GM12875 (cell line): ENCODE data around the gene HJURP.
A peak's percentile ranks its signal among the peaks of the same experiment; 100 is the strongest.
"Not testable (repeated sequence)": the region's sequence is repeated elsewhere in the genome, so short reads cannot be mapped to it uniquely, and the experiment has no call there.

Experiments
- H3K4me3 ChIP-seq: one replicate; pipeline ENCODE4 v1.5.1; 2011; ENCODE audit warnings: low read depth, low read length, control low read depth
- TF ChIP-seq, protein P1 (sequence below): IDR thresholded peaks from 2 replicates; pipeline ENCODE4 v1.5.1; 2011; ENCODE audit warnings: low read depth, mild to moderate bottlenecking, control low read depth, inconsistent platforms, low read length, moderate library complexity, borderline replicate concordance; ENCODE audit not compliant: insufficient read depth

Gene HJURP, protein sequence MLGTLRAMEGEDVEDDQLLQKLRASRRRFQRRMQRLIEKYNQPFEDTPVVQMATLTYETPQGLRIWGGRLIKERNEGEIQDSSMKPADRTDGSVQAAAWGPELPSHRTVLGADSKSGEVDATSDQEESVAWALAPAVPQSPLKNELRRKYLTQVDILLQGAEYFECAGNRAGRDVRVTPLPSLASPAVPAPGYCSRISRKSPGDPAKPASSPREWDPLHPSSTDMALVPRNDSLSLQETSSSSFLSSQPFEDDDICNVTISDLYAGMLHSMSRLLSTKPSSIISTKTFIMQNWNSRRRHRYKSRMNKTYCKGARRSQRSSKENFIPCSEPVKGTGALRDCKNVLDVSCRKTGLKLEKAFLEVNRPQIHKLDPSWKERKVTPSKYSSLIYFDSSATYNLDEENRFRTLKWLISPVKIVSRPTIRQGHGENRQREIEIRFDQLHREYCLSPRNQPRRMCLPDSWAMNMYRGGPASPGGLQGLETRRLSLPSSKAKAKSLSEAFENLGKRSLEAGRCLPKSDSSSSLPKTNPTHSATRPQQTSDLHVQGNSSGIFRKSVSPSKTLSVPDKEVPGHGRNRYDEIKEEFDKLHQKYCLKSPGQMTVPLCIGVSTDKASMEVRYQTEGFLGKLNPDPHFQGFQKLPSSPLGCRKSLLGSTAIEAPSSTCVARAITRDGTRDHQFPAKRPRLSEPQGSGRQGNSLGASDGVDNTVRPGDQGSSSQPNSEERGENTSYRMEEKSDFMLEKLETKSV

DNA sequence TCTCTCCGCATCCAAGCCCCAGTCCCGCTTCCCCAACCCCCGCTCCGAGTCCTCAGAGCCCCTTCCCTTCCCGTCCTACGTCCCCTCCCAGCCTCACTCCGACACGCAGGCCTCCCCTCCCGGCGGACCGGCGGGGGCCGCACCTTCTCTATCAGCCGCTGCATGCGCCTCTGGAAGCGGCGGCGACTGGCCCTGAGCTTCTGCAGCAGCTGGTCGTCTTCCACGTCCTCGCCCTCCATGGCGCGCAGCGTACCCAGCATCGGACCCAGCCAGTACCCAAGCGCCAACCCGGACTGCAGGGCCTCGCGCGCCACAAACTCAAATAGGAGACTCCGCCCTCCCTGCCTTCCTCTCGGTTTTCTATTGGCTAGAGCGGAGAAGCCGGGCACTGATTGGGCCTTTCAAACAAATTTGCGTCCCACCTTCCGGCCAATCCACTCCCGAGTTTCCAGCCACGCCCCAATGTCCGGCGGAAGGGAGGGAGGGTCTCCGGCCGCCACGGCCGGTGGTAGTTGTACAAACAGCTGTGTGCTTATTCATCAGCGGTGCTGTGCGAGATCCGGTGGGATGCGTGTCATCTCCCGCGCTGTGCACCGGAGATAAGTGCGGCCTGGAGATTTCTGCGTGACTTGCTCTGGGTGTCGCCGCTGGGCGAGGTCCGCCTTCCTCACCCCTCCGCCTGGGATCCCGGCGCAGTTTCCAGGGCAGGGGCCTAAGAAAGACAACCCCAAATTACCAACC, at the start of gene HJURP:
TSS of gene HJURP (minus strand) at position 295 of the 741 bp plus-strand sequence. CDS start at position 260, 35 bp downstream.
- TF ChIP-seq, protein P1, sequence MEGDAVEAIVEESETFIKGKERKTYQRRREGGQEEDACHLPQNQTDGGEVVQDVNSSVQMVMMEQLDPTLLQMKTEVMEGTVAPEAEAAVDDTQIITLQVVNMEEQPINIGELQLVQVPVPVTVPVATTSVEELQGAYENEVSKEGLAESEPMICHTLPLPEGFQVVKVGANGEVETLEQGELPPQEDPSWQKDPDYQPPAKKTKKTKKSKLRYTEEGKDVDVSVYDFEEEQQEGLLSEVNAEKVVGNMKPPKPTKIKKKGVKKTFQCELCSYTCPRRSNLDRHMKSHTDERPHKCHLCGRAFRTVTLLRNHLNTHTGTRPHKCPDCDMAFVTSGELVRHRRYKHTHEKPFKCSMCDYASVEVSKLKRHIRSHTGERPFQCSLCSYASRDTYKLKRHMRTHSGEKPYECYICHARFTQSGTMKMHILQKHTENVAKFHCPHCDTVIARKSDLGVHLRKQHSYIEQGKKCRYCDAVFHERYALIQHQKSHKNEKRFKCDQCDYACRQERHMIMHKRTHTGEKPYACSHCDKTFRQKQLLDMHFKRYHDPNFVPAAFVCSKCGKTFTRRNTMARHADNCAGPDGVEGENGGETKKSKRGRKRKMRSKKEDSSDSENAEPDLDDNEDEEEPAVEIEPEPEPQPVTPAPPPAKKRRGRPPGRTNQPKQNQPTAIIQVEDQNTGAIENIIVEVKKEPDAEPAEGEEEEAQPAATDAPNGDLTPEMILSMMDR, result no peak

DNA sequence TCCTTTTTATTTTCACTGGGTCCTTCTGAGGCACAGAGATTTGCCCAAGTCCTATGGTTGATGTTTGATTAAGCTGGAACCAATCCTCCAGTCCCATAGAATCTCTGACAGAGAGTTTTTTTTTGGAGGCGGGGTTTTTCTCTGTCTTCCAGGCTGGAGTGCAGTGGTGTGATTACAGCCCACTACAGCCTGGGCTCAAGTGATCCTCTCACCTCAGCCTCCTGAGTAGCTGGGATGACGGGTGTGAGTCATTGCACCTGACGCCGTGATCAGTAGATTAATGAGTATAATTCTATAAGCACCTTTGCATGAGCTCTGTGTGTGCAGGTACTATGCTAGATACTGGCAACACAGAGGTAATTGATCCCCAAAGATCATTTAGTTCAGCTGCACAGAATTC, 47.5 kb upstream of the HJURP start:
- TF ChIP-seq, protein P1, result no peak
- no peak overlapping the region for H3K4me3 ChIP-seq

More for the DNA sequence above, at the start of gene HJURP:
- peak within 1 kb of the TSS; percentile 67 for H3K4me3 ChIP-seq

DNA sequence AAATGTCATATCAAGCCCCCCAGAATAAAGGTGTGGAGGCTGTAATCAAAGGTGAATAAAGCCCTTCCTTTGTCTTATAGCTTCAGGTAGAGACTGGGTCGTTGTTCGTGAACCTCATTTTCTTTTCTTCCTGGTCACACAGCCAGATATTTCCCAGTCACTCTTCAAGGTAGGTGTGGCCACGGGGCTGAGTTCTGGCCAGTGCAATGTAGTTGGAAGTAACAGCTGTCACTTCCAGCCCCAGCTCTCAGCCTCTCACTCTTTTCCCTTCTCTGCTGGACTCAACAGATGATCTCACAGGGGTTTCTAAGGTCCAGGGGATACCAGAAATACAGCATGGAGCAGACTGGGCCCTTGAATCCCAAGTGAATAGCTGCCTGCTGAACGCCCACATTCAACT, 47.0 kb upstream of the HJURP start:
- H3K4me3 ChIP-seq, result no peak overlapping the region
- TF ChIP-seq, protein P1, result no peak

DNA sequence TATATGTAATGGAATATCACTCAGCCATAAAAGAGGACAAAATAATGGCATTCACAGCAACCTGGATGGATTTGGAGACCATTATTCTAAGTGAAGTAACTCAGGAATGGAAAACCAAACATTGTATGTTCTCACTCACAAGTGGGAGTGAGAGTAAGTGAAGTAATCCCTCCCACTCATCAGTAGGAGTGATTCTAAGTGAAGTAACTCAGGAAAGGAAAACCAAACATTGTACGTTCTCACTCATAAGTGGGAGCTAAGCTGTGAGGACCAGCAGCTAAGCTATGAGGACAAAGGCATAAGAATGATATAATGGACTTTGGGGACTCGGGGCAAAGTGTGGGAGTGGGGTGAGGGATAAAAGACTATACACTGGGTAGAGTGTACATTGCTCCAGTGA, 41.9 kb upstream of the HJURP start:
- H3K4me3 ChIP-seq, result not testable (repeated sequence)

DNA sequence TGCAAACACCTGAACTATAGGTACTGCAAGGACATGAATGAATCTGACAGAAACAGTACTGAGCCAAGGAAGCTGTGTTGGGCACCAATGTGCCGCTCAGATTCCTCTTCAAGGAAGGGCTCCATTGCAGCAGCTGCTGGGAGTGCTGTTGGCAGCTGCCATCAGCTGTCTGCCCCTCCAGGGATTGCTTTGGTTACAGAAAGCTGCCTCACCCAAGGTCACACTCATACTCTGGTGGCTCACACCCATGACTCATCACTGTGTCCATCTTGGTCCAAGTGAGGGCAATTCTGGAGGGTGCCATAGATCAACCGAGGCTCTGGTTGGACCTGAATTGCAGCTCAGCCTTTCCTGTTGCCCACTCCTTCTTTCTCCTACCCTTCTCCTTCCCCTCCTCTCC, 38.5 kb upstream of the HJURP start:
- H3K4me3 ChIP-seq, result no peak overlapping the region
- TF ChIP-seq, protein P1, result no peak

DNA sequence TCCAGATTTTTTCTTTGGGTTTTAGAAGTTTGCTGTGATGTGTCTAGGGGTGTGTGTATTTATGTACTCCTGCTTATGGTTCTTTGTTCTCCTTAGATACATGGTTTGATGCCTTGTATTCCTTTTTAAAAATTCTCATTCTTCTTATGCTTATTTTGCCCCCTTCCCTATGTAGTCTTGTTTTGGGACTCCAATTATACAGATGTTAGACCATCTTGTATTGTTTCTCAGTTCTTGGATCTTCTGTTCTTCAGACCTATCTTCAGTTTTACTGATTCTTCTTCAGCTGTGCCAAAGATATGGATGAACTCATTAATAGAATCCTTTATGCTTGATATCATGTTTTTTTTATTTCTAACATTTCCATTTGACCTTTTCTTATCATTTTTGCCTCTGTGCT, 28.0 kb upstream of the HJURP start:
- no peak overlapping the region for H3K4me3 ChIP-seq
- TF ChIP-seq, protein P1, result no peak

DNA sequence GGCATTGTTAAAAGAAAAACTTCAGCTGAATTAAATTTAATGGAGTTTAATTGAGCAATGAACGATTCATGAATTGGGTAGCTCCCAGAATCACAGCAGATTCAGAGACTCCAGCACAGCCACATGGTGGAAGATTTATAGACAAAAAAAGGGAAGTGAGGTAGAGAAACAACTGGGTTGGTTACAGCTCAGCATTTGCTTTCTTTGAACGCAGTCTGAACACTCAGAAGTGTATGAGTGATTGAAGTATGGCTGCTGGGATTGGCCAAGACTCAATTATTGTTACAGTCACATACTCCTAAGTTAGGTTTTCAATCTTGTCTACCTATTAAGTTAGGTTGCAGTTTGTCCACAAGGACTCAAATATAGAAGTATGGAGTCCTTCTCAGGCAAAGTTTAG, 17.8 kb upstream of the HJURP start:
- not testable (repeated sequence) for H3K4me3 ChIP-seq
